ENCODE data around the gene LRPAP1.

DNA sequence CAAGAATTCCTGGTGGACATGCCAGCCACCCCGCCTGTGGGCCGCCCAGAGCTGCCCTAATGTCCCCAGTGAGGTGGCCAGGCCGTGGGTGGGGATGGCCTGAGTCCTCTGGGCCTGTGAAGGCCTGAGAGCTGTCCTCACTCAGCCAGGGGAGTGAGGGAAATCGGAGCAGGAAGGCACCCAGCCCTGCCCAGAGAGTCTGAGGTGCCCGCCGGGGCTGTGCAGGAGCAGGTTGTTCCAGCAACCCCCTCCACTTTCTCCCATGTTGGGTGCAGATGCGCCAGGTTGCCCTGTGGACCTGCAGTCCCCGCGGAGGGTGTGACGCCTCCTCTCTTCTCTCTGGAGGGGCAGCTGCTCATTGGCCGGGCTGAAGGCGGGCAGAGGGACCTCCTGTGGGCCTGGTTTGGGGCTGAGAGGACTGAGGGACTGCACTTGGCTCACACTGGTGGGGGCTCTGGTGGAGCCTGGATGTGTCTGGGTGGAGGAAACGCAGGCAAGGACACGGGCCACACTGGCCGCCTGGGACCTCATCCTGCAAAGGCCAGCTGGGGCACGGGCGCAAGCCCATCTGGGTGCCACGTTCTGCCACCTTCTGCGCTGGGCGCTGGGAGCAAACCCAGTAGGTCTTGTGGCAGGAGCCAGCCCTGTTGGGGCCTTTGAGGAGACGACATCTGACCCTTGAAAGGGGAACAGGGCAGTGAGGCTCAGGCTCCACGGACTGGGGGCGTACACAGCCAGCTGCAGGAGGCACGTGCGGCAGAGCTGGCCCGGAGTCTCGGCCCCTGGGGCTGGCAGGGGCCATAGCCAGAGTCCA lies 55.1 kb downstream of the LRPAP1 start:
- TF ChIP-seq, protein P1, sequence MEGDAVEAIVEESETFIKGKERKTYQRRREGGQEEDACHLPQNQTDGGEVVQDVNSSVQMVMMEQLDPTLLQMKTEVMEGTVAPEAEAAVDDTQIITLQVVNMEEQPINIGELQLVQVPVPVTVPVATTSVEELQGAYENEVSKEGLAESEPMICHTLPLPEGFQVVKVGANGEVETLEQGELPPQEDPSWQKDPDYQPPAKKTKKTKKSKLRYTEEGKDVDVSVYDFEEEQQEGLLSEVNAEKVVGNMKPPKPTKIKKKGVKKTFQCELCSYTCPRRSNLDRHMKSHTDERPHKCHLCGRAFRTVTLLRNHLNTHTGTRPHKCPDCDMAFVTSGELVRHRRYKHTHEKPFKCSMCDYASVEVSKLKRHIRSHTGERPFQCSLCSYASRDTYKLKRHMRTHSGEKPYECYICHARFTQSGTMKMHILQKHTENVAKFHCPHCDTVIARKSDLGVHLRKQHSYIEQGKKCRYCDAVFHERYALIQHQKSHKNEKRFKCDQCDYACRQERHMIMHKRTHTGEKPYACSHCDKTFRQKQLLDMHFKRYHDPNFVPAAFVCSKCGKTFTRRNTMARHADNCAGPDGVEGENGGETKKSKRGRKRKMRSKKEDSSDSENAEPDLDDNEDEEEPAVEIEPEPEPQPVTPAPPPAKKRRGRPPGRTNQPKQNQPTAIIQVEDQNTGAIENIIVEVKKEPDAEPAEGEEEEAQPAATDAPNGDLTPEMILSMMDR (IDR thresholded peaks at IDR 0.05; ENCODE audit: low read length), result no peak
- TF ChIP-seq EZH2 (IDR thresholded peaks at IDR 0.05; ENCODE audit: borderline replicate concordance, low read length), result no peak

Measured in OCI-LY1 (cell line).